HepG2 (cell line): ENCODE data around the gene CDH13.

Experiments
- ARNTL ChIP-seq: sonication (generic); formaldehyde crosslinking; IDR thresholded peaks from 2 replicates; pipeline ENCODE4 v1.4.0; 2020; ENCODE audit warnings: mild to moderate bottlenecking, missing genetic modification reagents
- CEBPZ ChIP-seq: IDR thresholded peaks from 2 replicates; pipeline ENCODE4 v1.6.1; 2012; ENCODE audit warnings: low read length, improper control_type of control experiment
- CTCF ChIP-seq: sonication (generic); formaldehyde crosslinking; IDR thresholded peaks from 2 replicates; pipeline ENCODE4 v1.5.0; 2020; ENCODE audit warnings: mild to moderate bottlenecking, missing genetic modification reagents, moderate library complexity
- ESRRA ChIP-seq: sonication (generic); formaldehyde crosslinking; IDR thresholded peaks from 2 replicates; pipeline ENCODE4 v1.5.1; 2020; ENCODE audit warnings: mild to moderate bottlenecking, low read depth, missing genetic modification reagents
- EZH2 ChIP-seq: conservative IDR thresholded peaks from 2 replicates; pipeline ENCODE4 v1.6.1; 2012; ENCODE audit warnings: mild to moderate bottlenecking, low read depth, low read length, moderate library complexity
- TBP ChIP-seq: sonication (generic); formaldehyde crosslinking; IDR thresholded peaks from 2 replicates; pipeline ENCODE4 v1.5.0; 2020; ENCODE audit warnings: missing genetic modification reagents
- ZNF510 ChIP-seq: sonication (generic); formaldehyde crosslinking; IDR thresholded peaks from 2 replicates; pipeline ENCODE4 v1.4.0; 2020; ENCODE audit warnings: low read depth, mild to moderate bottlenecking, missing genetic modification reagents

- TF ChIP-seq CTCF (CRISPR knock-in tag) (no peak), ZNF510 (CRISPR knock-in tag) (no peak), CEBPZ (no peak), TBP (CRISPR knock-in tag) (no peak), ARNTL (CRISPR knock-in tag) (no peak), ESRRA (no peak), EZH2 (no peak)
These were observed 1192.6 kb downstream of the CDH13 start for GRCh38 chr16:83819361-83819760.
